ENCODE results near the gene TNFAIP8L2.

TNFAIP8L2 gene

GRCh38 chr1:151134991-151135390, 21.5 kb upstream of the TNFAIP8L2 start:
- no peaks in the 10 kb centered on the region for H3K9me3 ChIP-seq (ENCODE audit: control insufficient read depth, insufficient read depth, low read length)
- no peaks in the 10 kb centered on the region for H3K4me1 ChIP-seq (ENCODE audit: control insufficient read depth, insufficient read depth, low read length)
- H3K4me3 ChIP-seq (ENCODE audit: low read depth, low read length): no peak overlapping the region
- no peak overlapping the region for H3K9ac ChIP-seq (ENCODE audit: low read depth, low read length)
- H3K27me3 ChIP-seq (ENCODE audit: control insufficient read depth, insufficient read depth, low read length): peaks cover 6% of the 10 kb centered on the region
- peaks cover 14% of the 10 kb centered on the region for H3K36me3 ChIP-seq (ENCODE audit: control insufficient read depth, insufficient read depth, low read length)

- Histone ChIP-seq H3K4me1 (ENCODE audit: control insufficient read depth, insufficient read depth, low read length) (no peaks in the 10 kb centered on the region), H3K4me3 (ENCODE audit: low read depth, low read length) (no peak overlapping the region), H3K27me3 (ENCODE audit: control insufficient read depth, insufficient read depth, low read length) (peaks cover 6% of the 10 kb centered on the region), H3K9me3 (ENCODE audit: control insufficient read depth, insufficient read depth, low read length) (no peaks in the 10 kb centered on the region), H3K36me3 (ENCODE audit: control insufficient read depth, insufficient read depth, low read length) (peaks cover 14% of the 10 kb centered on the region), H3K9ac (ENCODE audit: low read depth, low read length) (no peak overlapping the region)
Observed at GRCh38 chr1:151135433-151136385, 20.7 kb upstream of the TNFAIP8L2 start.

- Histone ChIP-seq H3K9me3 (ENCODE audit: control insufficient read depth, insufficient read depth, low read length) (no peaks in the 10 kb centered on the region), H3K36me3 (ENCODE audit: control insufficient read depth, insufficient read depth, low read length) (peaks cover 14% of the 10 kb centered on the region), H3K4me3 (ENCODE audit: low read depth, low read length) (no peak overlapping the region), H3K27me3 (ENCODE audit: control insufficient read depth, insufficient read depth, low read length) (peaks cover 6% of the 10 kb centered on the region), H3K4me1 (ENCODE audit: control insufficient read depth, insufficient read depth, low read length) (no peaks in the 10 kb centered on the region), H3K9ac (ENCODE audit: low read depth, low read length) (no peak overlapping the region)
Observed at GRCh38 chr1:151137789-151138188, 18.7 kb upstream of the TNFAIP8L2 start.

GRCh38 chr1:151142411-151143056, 13.9 kb upstream of the TNFAIP8L2 start:
- peaks cover 12% of the 10 kb centered on the region for H3K27me3 ChIP-seq (ENCODE audit: control insufficient read depth, insufficient read depth, low read length)
- H3K9me3 ChIP-seq (ENCODE audit: control insufficient read depth, insufficient read depth, low read length): no peaks in the 10 kb centered on the region
- no peak overlapping the region for H3K4me3 ChIP-seq (ENCODE audit: low read depth, low read length)
- H3K4me1 ChIP-seq (ENCODE audit: control insufficient read depth, insufficient read depth, low read length): peaks cover 25% of the 10 kb centered on the region
- H3K36me3 ChIP-seq (ENCODE audit: control insufficient read depth, insufficient read depth, low read length): peaks cover 4% of the 10 kb centered on the region
- H3K9ac ChIP-seq (ENCODE audit: low read depth, low read length): no peak overlapping the region

- H3K4me3 ChIP-seq (ENCODE audit: low read depth, low read length): no peak overlapping the region
Observed at GRCh38 chr1:151143057-151143435, 13.4 kb upstream of the TNFAIP8L2 start.

GRCh38 chr1:151143986-151144385, 12.5 kb upstream of the TNFAIP8L2 start:
- H3K36me3 ChIP-seq (ENCODE audit: control insufficient read depth, insufficient read depth, low read length): peaks cover 4% of the 10 kb centered on the region
- H3K27me3 ChIP-seq (ENCODE audit: control insufficient read depth, insufficient read depth, low read length): peaks cover 19% of the 10 kb centered on the region
- H3K9me3 ChIP-seq (ENCODE audit: control insufficient read depth, insufficient read depth, low read length): no peaks in the 10 kb centered on the region
- H3K4me3 ChIP-seq (ENCODE audit: low read depth, low read length): peak overlapping the region; percentile 83
- H3K9ac ChIP-seq (ENCODE audit: low read depth, low read length): peak overlapping the region; percentile 37
- peaks cover 25% of the 10 kb centered on the region for H3K4me1 ChIP-seq (ENCODE audit: control insufficient read depth, insufficient read depth, low read length)

More at GRCh38 chr1:151143057-151143435, 13.4 kb upstream of the TNFAIP8L2 start:
- peaks cover 25% of the 10 kb centered on the region for H3K4me1 ChIP-seq (ENCODE audit: control insufficient read depth, insufficient read depth, low read length)
- no peaks in the 10 kb centered on the region for H3K9me3 ChIP-seq (ENCODE audit: control insufficient read depth, insufficient read depth, low read length)
- peaks cover 4% of the 10 kb centered on the region for H3K36me3 ChIP-seq (ENCODE audit: control insufficient read depth, insufficient read depth, low read length)
- H3K27me3 ChIP-seq (ENCODE audit: control insufficient read depth, insufficient read depth, low read length): peaks cover 18% of the 10 kb centered on the region
- H3K9ac ChIP-seq (ENCODE audit: low read depth, low read length): no peak overlapping the region

- peaks cover 19% of the 10 kb centered on the region for H3K27me3 ChIP-seq (ENCODE audit: control insufficient read depth, insufficient read depth, low read length)
- H3K4me1 ChIP-seq (ENCODE audit: control insufficient read depth, insufficient read depth, low read length): peaks cover 25% of the 10 kb centered on the region
- H3K4me3 ChIP-seq (ENCODE audit: low read depth, low read length): peak overlapping the region; percentile 83
- peak overlapping the region; percentile 54 for H3K9ac ChIP-seq (ENCODE audit: low read depth, low read length)
- H3K36me3 ChIP-seq (ENCODE audit: control insufficient read depth, insufficient read depth, low read length): no peaks in the 10 kb centered on the region
- no peaks in the 10 kb centered on the region for H3K9me3 ChIP-seq (ENCODE audit: control insufficient read depth, insufficient read depth, low read length)
Observed at GRCh38 chr1:151144474-151145303, 11.8 kb upstream of the TNFAIP8L2 start.

- H3K4me3 ChIP-seq (ENCODE audit: low read depth, low read length): peak overlapping the region; percentile 83
- peaks cover 25% of the 10 kb centered on the region for H3K4me1 ChIP-seq (ENCODE audit: control insufficient read depth, insufficient read depth, low read length)
- no peaks in the 10 kb centered on the region for H3K9me3 ChIP-seq (ENCODE audit: control insufficient read depth, insufficient read depth, low read length)
- no peaks in the 10 kb centered on the region for H3K36me3 ChIP-seq (ENCODE audit: control insufficient read depth, insufficient read depth, low read length)
- H3K9ac ChIP-seq (ENCODE audit: low read depth, low read length): peak overlapping the region; percentile 54
- peaks cover 19% of the 10 kb centered on the region for H3K27me3 ChIP-seq (ENCODE audit: control insufficient read depth, insufficient read depth, low read length)
Observed at GRCh38 chr1:151145304-151146071, 11.0 kb upstream of the TNFAIP8L2 start.

- no peaks in the 10 kb centered on the region for H3K9me3 ChIP-seq (ENCODE audit: control insufficient read depth, insufficient read depth, low read length)
- H3K4me3 ChIP-seq (ENCODE audit: low read depth, low read length): peak overlapping the region; percentile 83
- no peaks in the 10 kb centered on the region for H3K36me3 ChIP-seq (ENCODE audit: control insufficient read depth, insufficient read depth, low read length)
- peaks cover 19% of the 10 kb centered on the region for H3K27me3 ChIP-seq (ENCODE audit: control insufficient read depth, insufficient read depth, low read length)
- peak overlapping the region; percentile 47 for H3K9ac ChIP-seq (ENCODE audit: low read depth, low read length)
- H3K4me1 ChIP-seq (ENCODE audit: control insufficient read depth, insufficient read depth, low read length): peaks cover 25% of the 10 kb centered on the region
Observed at GRCh38 chr1:151146072-151146411, 10.4 kb upstream of the TNFAIP8L2 start.

- H3K4me1 ChIP-seq (ENCODE audit: control insufficient read depth, insufficient read depth, low read length): peaks cover 25% of the 10 kb centered on the region
- peaks cover 19% of the 10 kb centered on the region for H3K27me3 ChIP-seq (ENCODE audit: control insufficient read depth, insufficient read depth, low read length)
- H3K9me3 ChIP-seq (ENCODE audit: control insufficient read depth, insufficient read depth, low read length): no peaks in the 10 kb centered on the region
- no peaks in the 10 kb centered on the region for H3K36me3 ChIP-seq (ENCODE audit: control insufficient read depth, insufficient read depth, low read length)
- peak within 1 kb of the TSS; percentile 83 for H3K4me3 ChIP-seq (ENCODE audit: low read depth, low read length)
- peak within 1 kb of the TSS; percentile 47 for H3K9ac ChIP-seq (ENCODE audit: low read depth, low read length)
Observed at GRCh38 chr1:151146412-151147131, 9.9 kb upstream of the TNFAIP8L2 start, which contains the start of gene SEMA6C. TSS of gene SEMA6C (minus strand) at chr1:151146631. CDS start at chr1:151142621, 4,010 bp downstream.
